Stomach smooth muscle (tissue), 2 donors: ENCODE data around the gene UPB1.
A peak's percentile ranks its signal among the peaks of the same experiment; 100 is the strongest.
"Not testable (repeated sequence)": the region's sequence is repeated elsewhere in the genome, so short reads cannot be mapped to it uniquely, and the experiment has no call there.

Experiments used
- H3K27ac ChIP-seq: one replicate; pipeline ENCODE4 v1.7.0; 2013; ENCODE audit warnings: mild to moderate bottlenecking, low read length, inconsistent platforms
- H3K27me3 ChIP-seq, 2 donors: one replicate each; pipeline ENCODE4 v1.7.0; 2013; ENCODE audit warnings: low read length in 2 of 2; ENCODE audit not compliant: insufficient read depth in 2 of 2, control insufficient read depth in 1 of 2
- H3K36me3 ChIP-seq, 2 donors: one replicate each; pipeline ENCODE4 v1.7.0; 2013; ENCODE audit warnings: low read length in 2 of 2; ENCODE audit not compliant: control insufficient read depth in 2 of 2, insufficient read depth in 2 of 2
- H3K4me1 ChIP-seq: one replicate; pipeline ENCODE4 v1.7.0; 2013; ENCODE audit warnings: low read length; ENCODE audit not compliant: control insufficient read depth, insufficient read depth
- H3K4me3 ChIP-seq, 2 donors: one replicate each; pipeline ENCODE4 v1.7.0; 2013; ENCODE audit warnings: low read length in 2 of 2
- H3K9ac ChIP-seq, 2 donors: one replicate each; pipeline ENCODE4 v1.7.0; 2013; ENCODE audit warnings: low read length in 2 of 2, mild to moderate bottlenecking in 1 of 2
- H3K9me3 ChIP-seq, 2 donors: one replicate each; pipeline ENCODE4 v1.7.0; 2013; ENCODE audit warnings: low read length in 2 of 2; ENCODE audit not compliant: control insufficient read depth in 2 of 2
- donor health status: healthy.
- donor health status: Pancreatic carcinoma.

UPB1 gene

DNA sequence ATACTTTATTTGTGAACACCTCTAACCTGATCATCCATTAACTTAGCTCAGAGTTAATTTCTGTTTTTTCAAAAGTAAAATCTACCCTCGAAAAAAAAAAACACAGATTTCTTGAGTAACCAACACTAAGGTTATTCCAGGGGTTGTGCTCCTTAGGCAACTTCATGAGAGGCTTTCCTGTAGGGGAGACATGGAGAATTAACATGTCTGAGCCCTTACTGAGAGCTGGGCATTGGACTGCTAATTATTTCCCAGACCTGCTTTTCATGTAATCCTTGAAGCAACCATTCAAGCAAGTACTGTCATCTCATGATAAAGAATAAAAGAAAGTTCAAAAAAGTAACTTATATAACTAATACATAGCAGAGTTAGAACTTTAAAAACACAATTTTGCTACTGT is 13.5 kb upstream of the UPB1 start:
- Histone ChIP-seq H3K9me3 (no peaks in the 10 kb centered on the region), H3K9ac (no peak overlapping the region), H3K4me3 (no peak overlapping the region), H3K4me1 (no peaks in the 10 kb centered on the region), H3K27me3 (no peaks in the 10 kb centered on the region), H3K36me3 (no peaks in the 10 kb centered on the region), H3K27ac (no peak overlapping the region)

DNA sequence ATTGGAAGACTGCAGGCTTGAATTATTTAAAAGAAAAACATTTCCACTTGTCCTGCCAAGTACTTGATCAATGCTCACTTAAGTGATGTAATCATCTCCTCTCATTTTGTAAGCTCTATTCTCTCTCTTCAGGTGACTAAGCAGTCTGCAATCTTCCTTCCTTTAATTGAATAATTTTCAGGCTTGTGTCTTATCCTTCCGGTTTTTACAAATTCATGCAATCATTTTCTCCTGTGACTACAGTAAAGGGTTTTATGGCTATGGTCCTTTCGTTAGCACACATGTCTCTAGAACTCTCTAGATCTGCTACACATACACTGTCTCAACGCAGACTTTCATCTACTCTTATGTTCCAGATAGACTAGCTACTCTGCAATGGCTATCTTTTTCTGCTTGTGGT is 12.6 kb upstream of the UPB1 start:
- Histone ChIP-seq H3K9ac (no peak overlapping the region), H3K27ac (no peak overlapping the region), H3K36me3 (no peaks in the 10 kb centered on the region), H3K4me3 (no peak overlapping the region), H3K4me1 (no peaks in the 10 kb centered on the region), H3K27me3 (peaks cover 0 to 2% of the 10 kb centered on the region in 2 donors), H3K9me3 (no peaks in the 10 kb centered on the region)

DNA sequence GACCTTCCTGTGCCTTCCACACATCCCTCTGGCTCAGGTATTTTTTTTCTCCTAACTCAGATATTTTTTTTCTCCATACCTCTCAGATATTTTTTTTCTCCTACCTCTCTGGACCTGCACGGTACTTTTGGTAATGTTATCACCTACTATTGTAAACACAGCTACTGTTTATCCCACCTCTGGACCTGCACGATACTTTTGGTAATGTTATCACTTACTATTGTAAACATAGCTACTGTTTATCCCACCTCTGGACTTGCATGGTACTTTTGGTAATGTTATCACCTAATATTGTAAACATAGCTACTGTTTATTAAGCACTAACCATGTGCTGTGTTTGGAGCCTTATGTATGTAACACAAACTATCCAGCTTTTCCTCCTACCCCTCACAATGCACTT is 12.1 kb upstream of the UPB1 start:
- no peaks in the 10 kb centered on the region for H3K36me3 ChIP-seq
- no peaks in the 10 kb centered on the region for H3K9me3 ChIP-seq
- H3K27me3 ChIP-seq: peaks cover 0 to 2% of the 10 kb centered on the region in 2 donors
- no peak overlapping the region for H3K27ac ChIP-seq
- H3K9ac ChIP-seq: no peak overlapping the region
- no peak overlapping the region for H3K4me3 ChIP-seq
- H3K4me1 ChIP-seq: no peaks in the 10 kb centered on the region

DNA sequence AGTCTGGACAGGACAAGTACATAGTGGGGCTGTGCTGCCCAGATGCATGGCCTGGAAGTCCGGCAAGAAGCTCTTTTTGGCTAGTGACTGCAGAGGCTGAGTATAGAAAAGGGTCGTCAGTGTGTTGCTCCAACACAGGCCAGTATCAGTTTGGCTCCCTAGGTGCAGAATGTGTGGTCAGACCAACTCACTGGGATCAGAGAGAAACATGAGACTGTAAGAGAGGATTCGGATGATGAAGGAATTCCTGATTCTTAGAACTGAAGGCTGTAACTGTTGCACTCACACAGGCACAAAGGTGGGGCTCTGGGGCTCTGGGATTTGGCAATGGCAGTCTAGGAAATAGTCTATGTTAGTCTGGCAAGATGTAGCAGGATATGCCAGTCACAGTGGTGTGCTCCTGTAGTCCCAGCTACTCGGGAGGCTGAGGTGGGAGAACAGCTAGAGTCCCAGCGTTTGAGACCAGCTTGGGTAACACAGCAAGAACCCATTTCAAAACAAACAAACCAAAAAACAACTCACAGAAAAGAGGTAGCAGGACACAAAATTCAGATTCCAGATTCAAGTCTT is 11.1 kb upstream of the UPB1 start:
- Histone ChIP-seq H3K4me1 (no peaks in the 10 kb centered on the region), H3K4me3 (no peak overlapping the region), H3K27me3 (peaks cover 0 to 2% of the 10 kb centered on the region in 2 donors), H3K36me3 (no peaks in the 10 kb centered on the region), H3K27ac (no peak overlapping the region), H3K9me3 (no peaks in the 10 kb centered on the region), H3K9ac (no peak overlapping the region)

DNA sequence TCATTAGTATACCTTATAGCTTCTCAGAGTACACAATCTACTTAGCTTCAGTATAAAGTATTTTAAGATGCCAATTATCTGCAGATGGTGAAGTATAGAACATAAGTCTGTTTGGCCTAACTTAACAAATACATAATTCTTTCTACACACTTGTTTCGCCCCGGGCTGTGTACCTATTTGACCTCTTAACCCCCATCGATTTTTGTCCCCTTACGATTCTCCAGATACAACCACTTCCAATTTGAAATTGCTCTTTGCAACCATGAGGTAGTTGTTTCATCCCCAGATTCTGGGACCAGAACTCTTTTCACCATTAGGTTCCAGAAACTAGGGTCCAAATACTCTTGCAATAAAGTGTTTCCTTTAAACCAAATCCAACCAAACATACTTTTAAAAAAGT is 10.0 kb upstream of the UPB1 start:
- H3K9ac ChIP-seq: no peak overlapping the region
- H3K4me3 ChIP-seq: no peak overlapping the region
- H3K4me1 ChIP-seq: no peaks in the 10 kb centered on the region
- H3K36me3 ChIP-seq: no peaks in the 10 kb centered on the region
- H3K27me3 ChIP-seq: peaks cover 0 to 2% of the 10 kb centered on the region in 2 donors
- no peak overlapping the region for H3K27ac ChIP-seq
- no peaks in the 10 kb centered on the region for H3K9me3 ChIP-seq

DNA sequence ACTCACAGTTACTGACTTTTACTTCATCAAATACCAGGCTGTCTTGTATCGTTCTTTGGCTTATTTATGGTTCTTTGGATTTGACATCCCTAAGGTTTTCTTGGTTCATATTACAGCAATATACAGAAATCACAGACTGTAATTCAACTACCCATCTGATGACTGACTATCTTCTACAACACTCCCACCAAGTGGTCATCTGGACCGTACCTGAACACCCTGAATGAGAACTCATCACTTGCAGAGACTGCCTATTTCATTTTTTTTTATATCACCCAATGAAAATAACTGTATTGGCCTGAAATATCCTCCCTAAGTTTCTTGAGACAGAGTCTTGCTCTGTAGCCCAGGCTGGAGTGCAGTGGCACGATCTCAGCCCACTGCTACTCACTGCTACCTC is 9.5 kb upstream of the UPB1 start:
- no peak overlapping the region for H3K27ac ChIP-seq
- no peak overlapping the region for H3K9ac ChIP-seq
- H3K9me3 ChIP-seq: no peaks in the 10 kb centered on the region
- H3K36me3 ChIP-seq: no peaks in the 10 kb centered on the region
- H3K27me3 ChIP-seq: peaks cover 0 to 2% of the 10 kb centered on the region in 2 donors
- no peak overlapping the region for H3K4me3 ChIP-seq
- H3K4me1 ChIP-seq: no peaks in the 10 kb centered on the region

DNA sequence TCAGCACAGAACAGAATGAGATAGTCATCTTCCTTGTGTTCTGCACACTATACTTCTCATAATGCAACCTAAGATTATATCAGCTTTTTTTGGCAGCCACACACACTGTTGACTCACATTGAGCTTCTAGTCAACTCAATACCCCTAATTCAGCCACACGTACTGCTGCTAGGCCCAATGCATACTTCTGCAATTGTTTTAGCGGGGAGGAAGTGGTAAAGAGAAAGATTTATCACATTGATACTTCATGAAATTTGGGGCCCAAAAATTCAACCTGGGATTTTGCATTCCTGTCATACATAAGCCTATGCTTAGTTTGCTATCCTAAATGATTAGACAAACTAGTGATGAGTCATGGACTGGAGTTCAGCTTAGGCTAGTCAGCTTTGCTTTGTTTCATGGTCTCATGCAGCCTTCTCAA is 8.6 kb upstream of the UPB1 start:
- H3K9ac ChIP-seq: no peak overlapping the region
- no peak overlapping the region for H3K4me3 ChIP-seq
- H3K27me3 ChIP-seq: peaks cover 0 to 2% of the 10 kb centered on the region in 2 donors
- H3K4me1 ChIP-seq: no peaks in the 10 kb centered on the region
- H3K36me3 ChIP-seq: no peaks in the 10 kb centered on the region
- no peak overlapping the region for H3K27ac ChIP-seq
- no peaks in the 10 kb centered on the region for H3K9me3 ChIP-seq

DNA sequence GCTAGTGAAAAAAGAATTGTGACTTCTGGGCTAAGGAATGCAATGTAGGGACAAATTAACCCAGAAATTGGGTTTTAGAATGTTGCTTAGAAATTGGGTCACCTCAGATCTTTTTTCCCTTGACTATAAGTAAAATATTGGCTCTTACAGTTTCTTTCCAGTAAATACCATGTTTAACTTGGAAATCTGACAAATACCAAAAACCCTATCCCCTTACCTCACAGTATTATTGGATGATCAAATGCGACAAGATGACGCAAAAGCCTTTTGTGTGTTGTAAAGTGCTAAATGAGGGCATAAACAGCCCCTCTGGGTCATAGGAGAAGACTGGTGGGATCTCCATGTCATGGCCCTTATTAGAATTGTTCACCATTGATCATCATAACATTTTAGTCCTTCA is 6.1 kb upstream of the UPB1 start:
- Histone ChIP-seq H3K27ac (no peak overlapping the region), H3K4me1 (no peaks in the 10 kb centered on the region), H3K9me3 (no peaks in the 10 kb centered on the region), H3K4me3 (no peak overlapping the region), H3K36me3 (no peaks in the 10 kb centered on the region), H3K9ac (no peak overlapping the region), H3K27me3 (peaks cover 2 to 5% of the 10 kb centered on the region in 2 donors)

DNA sequence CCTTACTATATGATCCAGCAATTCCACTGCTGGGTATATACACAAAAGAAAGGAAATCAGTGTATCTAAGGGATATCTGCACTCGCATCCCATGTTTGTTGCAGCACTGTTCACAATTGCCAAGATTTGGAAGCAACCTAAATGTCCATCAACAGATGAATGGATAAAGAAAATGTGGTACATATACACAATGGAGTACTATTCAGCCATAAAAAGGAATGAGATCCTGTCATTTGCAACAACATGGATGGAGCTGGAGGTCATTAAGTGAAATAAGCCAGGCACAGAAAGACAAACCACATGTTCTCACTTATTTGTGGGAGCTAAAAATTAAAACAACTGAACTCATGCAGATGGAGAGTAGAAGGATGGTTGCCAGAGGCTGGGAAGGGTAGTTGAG is 5.7 kb upstream of the UPB1 start:
- H3K4me1 ChIP-seq, H3K27me3 ChIP-seq, H3K9me3 ChIP-seq, H3K36me3 ChIP-seq, H3K4me3 ChIP-seq, H3K9ac ChIP-seq, H3K27ac ChIP-seq: not testable (repeated sequence)

DNA sequence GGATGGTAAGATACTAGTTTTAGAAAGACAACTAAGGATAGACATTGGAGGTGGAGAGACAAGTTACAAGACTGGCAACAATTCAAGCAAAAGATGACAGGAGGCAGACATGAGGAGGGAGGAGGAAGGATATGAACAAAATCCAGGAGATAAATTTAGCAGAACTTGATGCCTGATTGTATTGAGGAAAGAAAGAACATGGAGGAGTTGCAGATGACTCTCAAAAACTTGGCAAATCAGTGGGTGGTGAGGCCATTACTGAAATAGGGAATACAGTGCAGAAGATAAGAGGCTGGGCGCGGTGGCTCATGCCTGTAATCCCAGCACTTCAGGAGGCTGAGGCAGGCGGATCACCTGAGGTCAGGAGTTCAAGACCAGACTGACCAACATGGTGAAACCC is 2.7 kb upstream of the UPB1 start:
- Histone ChIP-seq H3K4me3 (no peak overlapping the region), H3K27ac (no peak overlapping the region)

DNA sequence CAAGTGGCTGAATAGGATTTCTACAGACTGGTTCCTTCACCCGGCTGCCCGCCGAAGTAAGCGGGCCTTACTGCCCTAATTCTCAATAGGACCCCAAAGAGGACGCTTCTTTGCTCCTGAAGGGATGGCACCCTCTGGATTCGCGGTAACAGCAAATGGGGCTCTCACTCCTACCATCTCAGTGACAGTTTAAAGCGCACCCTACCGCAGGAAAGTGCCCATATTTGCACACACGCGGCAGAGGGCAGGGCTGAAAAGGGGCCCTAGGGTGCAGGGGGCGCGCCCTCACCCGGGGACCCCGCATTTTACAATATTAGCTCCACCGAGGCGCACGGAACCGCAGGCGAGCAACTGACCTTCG is 985 bp upstream of the UPB1 start:
- peak overlapping the region in 1 of 2 donors; percentile 59 for H3K4me3 ChIP-seq
- H3K9ac ChIP-seq: no peak overlapping the region
- H3K36me3 ChIP-seq: no peaks in the 10 kb centered on the region
- peaks cover 15 to 20% of the 10 kb centered on the region in 2 donors for H3K27me3 ChIP-seq
- peaks cover 9% of the 10 kb centered on the region for H3K4me1 ChIP-seq
- peaks cover 0 to 2% of the 10 kb centered on the region in 2 donors for H3K9me3 ChIP-seq
- no peak overlapping the region for H3K27ac ChIP-seq

More for the DNA sequence above, 2.7 kb upstream of the UPB1 start:
- Histone ChIP-seq H3K9ac (no peak overlapping the region), H3K9me3 (peaks cover 0 to 2% of the 10 kb centered on the region in 2 donors), H3K4me1 (peaks cover 9% of the 10 kb centered on the region), H3K36me3 (no peaks in the 10 kb centered on the region), H3K27me3 (peaks cover 15 to 20% of the 10 kb centered on the region in 2 donors)
